Measurements from ENCODE around the gene OR4F3. TPM values are rescaled to one million over a fixed set of nuclear protein-coding genes. Genes with fewer than 3 reads are reported as not detected.
"Not testable (repeated sequence)": the region's sequence is repeated elsewhere in the genome, so short reads cannot be mapped to it uniquely, and the experiment has no call there.

The OR4F3 gene
- not detected in 2 replicates for polyA plus RNA-seq (2014; cell fraction: cytosol; rRNA removed)
- polyA plus RNA-seq (2014; cell fraction: nucleus; rRNA removed): not detected in 2 replicates

GRCh38 chr5:181366968-181367367, at the start of gene OR4F3:
Gene OR4F3 (plus strand): TSS chr5:181367268.
- not testable (repeated sequence) for DNase-seq (ENCODE audit: low spot score)
